Nephron (organoid): ENCODE results near the gene CDYL2.

Source experiments
- H3K27ac Mint-ChIP-seq, 3 experiments: 2 replicates each; pipeline ENCODE4 v1.8.0; 2020; ENCODE audit warnings: mixed read lengths in 3 of 3, mild to moderate bottlenecking in 2 of 3, moderate library complexity in 1 of 3
- H3K27me3 Mint-ChIP-seq: 2 replicates; pipeline ENCODE4 v1.8.0; 2021; ENCODE audit warnings: low read depth, mild to moderate bottlenecking, moderate library complexity, mixed read lengths
- H3K36me3 Mint-ChIP-seq: 2 replicates; pipeline ENCODE4 v1.8.0; 2020; ENCODE audit warnings: low read depth, mixed read lengths
- H3K4me1 Mint-ChIP-seq: 2 replicates; pipeline ENCODE4 v1.8.0; 2020; ENCODE audit warnings: mixed read lengths
- H3K4me3 Mint-ChIP-seq, 3 experiments: 2 replicates each; pipeline ENCODE4 v1.8.0; 2020; ENCODE audit warnings: mild to moderate bottlenecking in 3 of 3, mixed read lengths in 3 of 3, moderate library complexity in 2 of 3
- H3K9me3 Mint-ChIP-seq: 2 replicates; pipeline ENCODE4 v1.8.0; 2020; ENCODE audit warnings: mixed read lengths
- TF ChIP-seq, protein P1 (sequence below), 3 experiments: fragments of 200-600 bp; sonication (generic); IDR thresholded peaks; one replicate each; pipeline ENCODE4 v1.5.0; 2021; ENCODE audit warnings: antibody characterized with exemption in 3 of 3; ENCODE audit not compliant: unreplicated experiment in 3 of 3

The CDYL2 gene

GRCh38 chr16:80691111-80691741, 113.2 kb downstream of the CDYL2 start:
- no peaks in the 10 kb centered on the region for H3K9me3 Mint-ChIP-seq
- TF ChIP-seq, protein P1, sequence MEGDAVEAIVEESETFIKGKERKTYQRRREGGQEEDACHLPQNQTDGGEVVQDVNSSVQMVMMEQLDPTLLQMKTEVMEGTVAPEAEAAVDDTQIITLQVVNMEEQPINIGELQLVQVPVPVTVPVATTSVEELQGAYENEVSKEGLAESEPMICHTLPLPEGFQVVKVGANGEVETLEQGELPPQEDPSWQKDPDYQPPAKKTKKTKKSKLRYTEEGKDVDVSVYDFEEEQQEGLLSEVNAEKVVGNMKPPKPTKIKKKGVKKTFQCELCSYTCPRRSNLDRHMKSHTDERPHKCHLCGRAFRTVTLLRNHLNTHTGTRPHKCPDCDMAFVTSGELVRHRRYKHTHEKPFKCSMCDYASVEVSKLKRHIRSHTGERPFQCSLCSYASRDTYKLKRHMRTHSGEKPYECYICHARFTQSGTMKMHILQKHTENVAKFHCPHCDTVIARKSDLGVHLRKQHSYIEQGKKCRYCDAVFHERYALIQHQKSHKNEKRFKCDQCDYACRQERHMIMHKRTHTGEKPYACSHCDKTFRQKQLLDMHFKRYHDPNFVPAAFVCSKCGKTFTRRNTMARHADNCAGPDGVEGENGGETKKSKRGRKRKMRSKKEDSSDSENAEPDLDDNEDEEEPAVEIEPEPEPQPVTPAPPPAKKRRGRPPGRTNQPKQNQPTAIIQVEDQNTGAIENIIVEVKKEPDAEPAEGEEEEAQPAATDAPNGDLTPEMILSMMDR (IDR thresholded peaks at IDR 0.05; ENCODE audit: unreplicated experiment in 3 of 3): no peak
- H3K27me3 Mint-ChIP-seq: no peaks in the 10 kb centered on the region
- H3K36me3 Mint-ChIP-seq: no peaks in the 10 kb centered on the region
- H3K27ac Mint-ChIP-seq: no peak overlapping the region
- H3K4me1 Mint-ChIP-seq: no peaks in the 10 kb centered on the region
- H3K4me3 Mint-ChIP-seq: no peak overlapping the region

GRCh38 chr16:80689487-80689886, 114.9 kb downstream of the CDYL2 start:
- H3K4me1 Mint-ChIP-seq: no peaks in the 10 kb centered on the region
- H3K36me3 Mint-ChIP-seq: no peaks in the 10 kb centered on the region
- no peak overlapping the region for H3K27ac Mint-ChIP-seq
- H3K27me3 Mint-ChIP-seq: no peaks in the 10 kb centered on the region
- TF ChIP-seq, protein P1 (IDR thresholded peaks at IDR 0.05; ENCODE audit: unreplicated experiment in 3 of 3): no peak
- H3K4me3 Mint-ChIP-seq: no peak overlapping the region
- H3K9me3 Mint-ChIP-seq: no peaks in the 10 kb centered on the region

DNA sequence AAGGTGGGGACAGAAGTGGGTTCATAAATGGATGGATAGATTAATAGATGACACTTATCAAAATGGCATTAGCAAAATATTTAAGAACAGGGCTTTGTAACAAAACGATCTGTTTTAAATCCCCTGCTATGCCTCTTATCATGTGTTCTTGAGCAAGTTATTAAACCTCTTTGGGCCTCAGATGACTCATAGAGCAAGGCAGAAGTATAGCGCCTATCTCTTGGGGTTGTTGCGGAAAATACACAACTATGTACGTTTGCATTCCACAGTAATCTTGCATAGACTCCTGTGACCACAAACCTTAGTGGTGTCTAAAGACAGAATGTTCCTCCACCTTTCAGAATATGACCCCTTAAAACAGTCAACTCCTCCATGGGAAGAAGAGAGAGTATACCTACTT, 116.8 kb downstream of the CDYL2 start:
- H3K9me3 Mint-ChIP-seq: no peaks in the 10 kb centered on the region
- no peaks in the 10 kb centered on the region for H3K4me1 Mint-ChIP-seq
- H3K27ac Mint-ChIP-seq: no peak overlapping the region
- H3K4me3 Mint-ChIP-seq: no peak overlapping the region
- H3K27me3 Mint-ChIP-seq: peaks cover under 1% of the 10 kb centered on the region
- peaks cover 3% of the 10 kb centered on the region for H3K36me3 Mint-ChIP-seq
- TF ChIP-seq, protein P1 (IDR thresholded peaks at IDR 0.05; ENCODE audit: unreplicated experiment in 3 of 3): no peak

- Mint-ChIP-seq H3K27me3 (peaks cover 5% of the 10 kb centered on the region), H3K4me3 (no peak overlapping the region), H3K36me3 (peaks cover 7% of the 10 kb centered on the region), H3K4me1 (no peaks in the 10 kb centered on the region), H3K27ac (no peak overlapping the region), H3K9me3 (no peaks in the 10 kb centered on the region)
- TF ChIP-seq, protein P1 (IDR thresholded peaks at IDR 0.05; ENCODE audit: unreplicated experiment in 3 of 3): no peak
These were observed 119.5 kb downstream of the CDYL2 start for GRCh38 chr16:80684906-80685305.

- peaks cover 6% of the 10 kb centered on the region for H3K9me3 Mint-ChIP-seq
- H3K4me1 Mint-ChIP-seq: no peaks in the 10 kb centered on the region
- H3K27me3 Mint-ChIP-seq: peaks cover 5% of the 10 kb centered on the region
- TF ChIP-seq, protein P1 (IDR thresholded peaks at IDR 0.05; ENCODE audit: unreplicated experiment in 3 of 3): no peak
- no peak overlapping the region for H3K27ac Mint-ChIP-seq
- H3K36me3 Mint-ChIP-seq: peaks cover 12% of the 10 kb centered on the region
- H3K4me3 Mint-ChIP-seq: no peak overlapping the region
These were observed 120.1 kb downstream of the CDYL2 start for GRCh38 chr16:80684136-80684765.

- peaks cover 5% of the 10 kb centered on the region for H3K27me3 Mint-ChIP-seq
- TF ChIP-seq, protein P1 (IDR thresholded peaks at IDR 0.05; ENCODE audit: unreplicated experiment in 3 of 3): no peak
- H3K27ac Mint-ChIP-seq: no peak overlapping the region
- peaks cover 6% of the 10 kb centered on the region for H3K9me3 Mint-ChIP-seq
- H3K36me3 Mint-ChIP-seq: peaks cover 12% of the 10 kb centered on the region
- H3K4me3 Mint-ChIP-seq: no peak overlapping the region
- H3K4me1 Mint-ChIP-seq: no peaks in the 10 kb centered on the region
These were observed 120.8 kb downstream of the CDYL2 start for GRCh38 chr16:80683646-80684045.
